Measurements from ENCODE around the gene TMEM221. TPM values are rescaled to one million over a fixed set of nuclear protein-coding genes. Genes with fewer than 3 reads are reported as not detected.

The TMEM221 gene
- total and polyA plus RNA-seq, 10 of the 15 experiments (the other 5 are each of a cell fraction or from before 2014, with no cell fraction given), result 0.04 to 0.24 TPM; not detected in 8

GRCh38 chr19:17473041-17473440, 24.6 kb upstream of the TMEM221 start (continued):
- TF ChIP-seq ZBTB33 (IDR thresholded peaks at IDR 0.05) (peak; percentile 56; the same call in 1 of the 2 replicates), PKNOX1 (IDR thresholded peaks at IDR 0.05) (no peak), ZBTB11 (CRISPR knock-in tag; IDR thresholded peaks at IDR 0.05) (no peak)

GRCh38 chr19:17471410-17472125, 23.1 kb upstream of the TMEM221 start:
- FAIRE-seq (no peak), ATAC-seq (no peak), DNase-seq (ENCODE audit: low read depth, low spot score) (no peak)
- Histone ChIP-seq H3K27ac (ENCODE audit: control insufficient read depth, insufficient read depth) (no peak overlapping the region), H3K4me3 (no peak overlapping the region), H4K20me1 (ENCODE audit: control insufficient read depth, insufficient read depth) (no peaks in the 10 kb centered on the region), H3K9ac (ENCODE audit: control insufficient read depth, insufficient read depth, low read length) (no peak overlapping the region), H3K9me3 (replicated peaks; ENCODE audit: control insufficient read depth, insufficient read depth, low read length) (no peaks in the 10 kb centered on the region), H3K36me3 (ENCODE audit: control insufficient read depth in 2 of 2, insufficient read depth in 2 of 2, low read length in 1 of 2) (no peaks in the 10 kb centered on the region), H3K79me2 (ENCODE audit: control insufficient read depth, insufficient read depth, low read length) (no peaks in the 10 kb centered on the region), H3K4me1 (ENCODE audit: control insufficient read depth, insufficient read depth, low read length) (peaks cover 18% of the 10 kb centered on the region), H3K27me3 (replicated peaks in 1 of 2; ENCODE audit: control insufficient read depth in 2 of 2, insufficient read depth in 2 of 2, low read length in 1 of 2) (no peaks in the 10 kb centered on the region), H3K4me2 (ENCODE audit: control insufficient read depth, insufficient read depth) (no peak overlapping the region), H2AFZ (ENCODE audit: control insufficient read depth, low read depth, low read length) (no peak overlapping the region)
- TSS peak; percentile 53 for BruUV-seq (replicated peaks)
- intact Hi-C loops (cut with micrococcal nuclease; ENCODE audit: unreplicated experiment) (no loop called here), in situ Hi-C loops (cut with MboI) (no loop called here)
- 43% methylated on average over 12 of the region's 12 CpGs for WGBS (ENCODE audit: insufficient coverage, insufficient replicate concordance, low lambda C conversion rate, missing lambda C conversion rate)
- ChIA-PET CTCF (interaction anchor here (0.8 to 1.9 kb wide), 2 partner anchors 25 to 85 kb away, joined by 3 to 11 read pairs; no protein-coding TSS in a partner anchor), RAD21 (ENCODE audit: unreplicated experiment) (interaction anchor here (0.7 kb wide), 1 partner anchor 102 kb away, joined by 3 read pairs; no protein-coding TSS in a partner anchor), SMC1A (ENCODE audit: uncharacterized antibody, unreplicated experiment) (interaction anchor here (0.5 kb wide), 1 partner anchor 129 kb away, joined by 3 read pairs; no protein-coding TSS in a partner anchor), POLR2A (interaction anchor here (0.6 kb wide), 2 partner anchors 333 to 505 kb away, joined by 3 to 4 read pairs; no protein-coding TSS in a partner anchor)
- no peak for TF ChIP-seq HDGF (IDR thresholded peaks at IDR 0.05)
- TF ChIP-seq CBFB (IDR thresholded peaks at IDR 0.05; ENCODE audit: low read depth), result no peak
